HL-60 (cell line): ENCODE measurements around the gene RPS26.

Experiments used
- GABPA ChIP-seq: IDR thresholded peaks from 2 replicates; pipeline ENCODE4 v1.6.1; 2012; ENCODE audit warnings: low read depth
- POLR2AphosphoS5 ChIP-seq: IDR thresholded peaks from 2 replicates; pipeline ENCODE4 v1.6.1; 2012; ENCODE audit warnings: low read depth
- SPI1 ChIP-seq: IDR thresholded peaks from 2 replicates; pipeline ENCODE4 v1.6.1; 2012; ENCODE audit warnings: low read depth, mild to moderate bottlenecking, borderline replicate concordance
- TF ChIP-seq, protein P1 (sequence below): IDR thresholded peaks from one replicate; pipeline ENCODE4 v1.5.1; 2011; ENCODE audit warnings: low read length, control low read depth, inconsistent platforms; ENCODE audit not compliant: insufficient read depth
- TF ChIP-seq, protein P2 (sequence below): IDR thresholded peaks from 2 replicates; pipeline ENCODE4 v1.6.1; 2012; ENCODE audit warnings: low read depth; ENCODE audit not compliant: insufficient replicate concordance

DNA sequence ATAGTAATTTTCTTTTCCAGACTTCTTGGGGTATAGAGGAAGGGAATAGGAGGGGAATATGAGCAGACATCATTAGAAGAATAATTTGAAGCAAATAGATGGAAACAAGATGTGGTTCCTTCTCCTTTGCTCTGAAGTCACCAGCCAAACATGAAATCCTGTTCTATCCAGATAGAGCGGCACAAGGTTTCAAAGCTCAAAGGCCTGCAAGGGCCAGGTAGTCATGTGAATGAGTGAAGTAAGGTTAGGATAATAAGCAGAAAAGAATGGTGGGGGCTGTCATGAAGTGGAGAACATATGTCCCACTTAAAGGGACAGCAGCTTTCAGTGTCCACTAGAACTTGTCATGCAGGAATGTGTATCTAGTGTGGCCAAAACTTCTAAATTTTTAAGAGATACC is 23.4 kb upstream of the RPS26 start:
- TF ChIP-seq, protein P1, sequence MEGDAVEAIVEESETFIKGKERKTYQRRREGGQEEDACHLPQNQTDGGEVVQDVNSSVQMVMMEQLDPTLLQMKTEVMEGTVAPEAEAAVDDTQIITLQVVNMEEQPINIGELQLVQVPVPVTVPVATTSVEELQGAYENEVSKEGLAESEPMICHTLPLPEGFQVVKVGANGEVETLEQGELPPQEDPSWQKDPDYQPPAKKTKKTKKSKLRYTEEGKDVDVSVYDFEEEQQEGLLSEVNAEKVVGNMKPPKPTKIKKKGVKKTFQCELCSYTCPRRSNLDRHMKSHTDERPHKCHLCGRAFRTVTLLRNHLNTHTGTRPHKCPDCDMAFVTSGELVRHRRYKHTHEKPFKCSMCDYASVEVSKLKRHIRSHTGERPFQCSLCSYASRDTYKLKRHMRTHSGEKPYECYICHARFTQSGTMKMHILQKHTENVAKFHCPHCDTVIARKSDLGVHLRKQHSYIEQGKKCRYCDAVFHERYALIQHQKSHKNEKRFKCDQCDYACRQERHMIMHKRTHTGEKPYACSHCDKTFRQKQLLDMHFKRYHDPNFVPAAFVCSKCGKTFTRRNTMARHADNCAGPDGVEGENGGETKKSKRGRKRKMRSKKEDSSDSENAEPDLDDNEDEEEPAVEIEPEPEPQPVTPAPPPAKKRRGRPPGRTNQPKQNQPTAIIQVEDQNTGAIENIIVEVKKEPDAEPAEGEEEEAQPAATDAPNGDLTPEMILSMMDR: no peak
- TF ChIP-seq POLR2AphosphoS5: no peak
- TF ChIP-seq, protein P2, sequence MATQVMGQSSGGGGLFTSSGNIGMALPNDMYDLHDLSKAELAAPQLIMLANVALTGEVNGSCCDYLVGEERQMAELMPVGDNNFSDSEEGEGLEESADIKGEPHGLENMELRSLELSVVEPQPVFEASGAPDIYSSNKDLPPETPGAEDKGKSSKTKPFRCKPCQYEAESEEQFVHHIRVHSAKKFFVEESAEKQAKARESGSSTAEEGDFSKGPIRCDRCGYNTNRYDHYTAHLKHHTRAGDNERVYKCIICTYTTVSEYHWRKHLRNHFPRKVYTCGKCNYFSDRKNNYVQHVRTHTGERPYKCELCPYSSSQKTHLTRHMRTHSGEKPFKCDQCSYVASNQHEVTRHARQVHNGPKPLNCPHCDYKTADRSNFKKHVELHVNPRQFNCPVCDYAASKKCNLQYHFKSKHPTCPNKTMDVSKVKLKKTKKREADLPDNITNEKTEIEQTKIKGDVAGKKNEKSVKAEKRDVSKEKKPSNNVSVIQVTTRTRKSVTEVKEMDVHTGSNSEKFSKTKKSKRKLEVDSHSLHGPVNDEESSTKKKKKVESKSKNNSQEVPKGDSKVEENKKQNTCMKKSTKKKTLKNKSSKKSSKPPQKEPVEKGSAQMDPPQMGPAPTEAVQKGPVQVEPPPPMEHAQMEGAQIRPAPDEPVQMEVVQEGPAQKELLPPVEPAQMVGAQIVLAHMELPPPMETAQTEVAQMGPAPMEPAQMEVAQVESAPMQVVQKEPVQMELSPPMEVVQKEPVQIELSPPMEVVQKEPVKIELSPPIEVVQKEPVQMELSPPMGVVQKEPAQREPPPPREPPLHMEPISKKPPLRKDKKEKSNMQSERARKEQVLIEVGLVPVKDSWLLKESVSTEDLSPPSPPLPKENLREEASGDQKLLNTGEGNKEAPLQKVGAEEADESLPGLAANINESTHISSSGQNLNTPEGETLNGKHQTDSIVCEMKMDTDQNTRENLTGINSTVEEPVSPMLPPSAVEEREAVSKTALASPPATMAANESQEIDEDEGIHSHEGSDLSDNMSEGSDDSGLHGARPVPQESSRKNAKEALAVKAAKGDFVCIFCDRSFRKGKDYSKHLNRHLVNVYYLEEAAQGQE: no peak
- no peak for TF ChIP-seq GABPA
- TF ChIP-seq SPI1: no peak
